GM13976 (cell line): Measurements from ENCODE around the gene SDHAF2.

Experiments used
- DNase-seq: peaks from one replicate; pipeline ENCODE4 v3.0.0; 2012; ENCODE audit warnings: low spot score
- in situ Hi-C: fragments of 300-500 bp; cut with MboI; formaldehyde crosslinking; loops from one replicate; pipeline ENCODE4 v1.12.0; 2022; ENCODE audit warnings: low sequenced_read_pairs, mixed read lengths, inconsistent platforms; ENCODE audit not compliant: unreplicated experiment
- TF ChIP-seq, protein P1 (sequence below): IDR thresholded peaks from 2 replicates; pipeline ENCODE4 v1.5.1; 2012; ENCODE audit warnings: borderline replicate concordance, mild to moderate bottlenecking; ENCODE audit not compliant: insufficient read depth; ENCODE audit errors: extremely low read depth, missing control alignments, control extremely low read depth

Gene SDHAF2

GRCh38 chr11:61472868-61473267 is 42.9 kb downstream of the SDHAF2 start:
- TF ChIP-seq, protein P1, sequence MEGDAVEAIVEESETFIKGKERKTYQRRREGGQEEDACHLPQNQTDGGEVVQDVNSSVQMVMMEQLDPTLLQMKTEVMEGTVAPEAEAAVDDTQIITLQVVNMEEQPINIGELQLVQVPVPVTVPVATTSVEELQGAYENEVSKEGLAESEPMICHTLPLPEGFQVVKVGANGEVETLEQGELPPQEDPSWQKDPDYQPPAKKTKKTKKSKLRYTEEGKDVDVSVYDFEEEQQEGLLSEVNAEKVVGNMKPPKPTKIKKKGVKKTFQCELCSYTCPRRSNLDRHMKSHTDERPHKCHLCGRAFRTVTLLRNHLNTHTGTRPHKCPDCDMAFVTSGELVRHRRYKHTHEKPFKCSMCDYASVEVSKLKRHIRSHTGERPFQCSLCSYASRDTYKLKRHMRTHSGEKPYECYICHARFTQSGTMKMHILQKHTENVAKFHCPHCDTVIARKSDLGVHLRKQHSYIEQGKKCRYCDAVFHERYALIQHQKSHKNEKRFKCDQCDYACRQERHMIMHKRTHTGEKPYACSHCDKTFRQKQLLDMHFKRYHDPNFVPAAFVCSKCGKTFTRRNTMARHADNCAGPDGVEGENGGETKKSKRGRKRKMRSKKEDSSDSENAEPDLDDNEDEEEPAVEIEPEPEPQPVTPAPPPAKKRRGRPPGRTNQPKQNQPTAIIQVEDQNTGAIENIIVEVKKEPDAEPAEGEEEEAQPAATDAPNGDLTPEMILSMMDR: no peak
- no peak for DNase-seq
- in situ Hi-C loops: no loop called here

DNA sequence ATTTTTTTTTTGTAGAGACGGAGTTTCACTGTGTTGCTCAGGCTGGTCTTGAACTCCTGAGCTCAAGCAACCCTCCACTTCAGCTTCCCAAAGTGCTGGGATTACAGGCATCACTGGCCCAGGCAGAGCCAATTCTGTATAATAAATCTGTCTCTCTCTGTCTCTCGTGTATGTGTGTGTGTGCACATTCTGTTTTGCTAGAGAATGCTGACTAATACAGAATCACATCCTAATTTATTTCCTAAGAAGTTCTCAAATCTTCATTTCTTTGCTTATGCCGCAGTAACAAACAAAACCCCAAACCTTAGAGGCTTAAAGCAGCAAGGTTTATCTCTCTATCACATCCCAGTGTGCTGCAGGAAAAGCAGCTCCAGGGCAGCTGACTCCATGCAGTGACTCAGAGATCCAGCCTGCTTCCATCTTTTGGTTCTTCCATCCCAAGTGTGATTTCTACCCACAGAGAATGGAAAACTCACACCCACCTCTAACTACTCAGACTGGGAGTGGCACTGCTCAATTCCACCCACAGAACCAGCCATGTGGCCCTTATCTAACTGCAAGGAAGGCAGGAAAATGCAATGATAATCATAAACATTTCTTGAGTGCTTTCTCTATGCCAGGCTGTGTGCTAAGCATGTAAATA is 43.6 kb downstream of the SDHAF2 start:
- no peak for DNase-seq
- TF ChIP-seq, protein P1: no peak
- in situ Hi-C loops: no loop called here

GRCh38 chr11:61474013-61474643 is 44.2 kb downstream of the SDHAF2 start:
- no peak for DNase-seq
- in situ Hi-C loops: no loop called here
- TF ChIP-seq, protein P1: no peak

DNA sequence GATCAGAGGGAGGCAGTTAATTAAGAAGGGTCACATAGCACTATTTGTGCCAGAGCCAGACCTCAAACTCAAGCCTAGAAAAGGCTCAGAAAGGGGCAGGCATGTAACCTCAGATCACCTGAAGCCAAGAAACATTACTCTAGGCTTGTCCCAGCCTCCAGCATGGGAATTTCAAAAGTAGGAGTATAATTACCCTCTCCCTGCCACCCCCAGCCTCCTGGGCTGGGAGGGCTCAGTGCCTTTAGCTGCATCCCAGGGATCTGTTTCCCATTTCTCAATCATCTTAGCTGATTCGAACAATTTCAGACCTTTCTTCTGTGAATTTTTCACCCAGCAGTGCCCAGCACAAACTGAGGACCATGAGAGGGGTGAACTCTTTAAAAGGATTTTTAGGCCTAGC is 45.5 kb downstream of the SDHAF2 start:
- TF ChIP-seq, protein P1: no peak
- in situ Hi-C loops: no loop called here
- no peak for DNase-seq

DNA sequence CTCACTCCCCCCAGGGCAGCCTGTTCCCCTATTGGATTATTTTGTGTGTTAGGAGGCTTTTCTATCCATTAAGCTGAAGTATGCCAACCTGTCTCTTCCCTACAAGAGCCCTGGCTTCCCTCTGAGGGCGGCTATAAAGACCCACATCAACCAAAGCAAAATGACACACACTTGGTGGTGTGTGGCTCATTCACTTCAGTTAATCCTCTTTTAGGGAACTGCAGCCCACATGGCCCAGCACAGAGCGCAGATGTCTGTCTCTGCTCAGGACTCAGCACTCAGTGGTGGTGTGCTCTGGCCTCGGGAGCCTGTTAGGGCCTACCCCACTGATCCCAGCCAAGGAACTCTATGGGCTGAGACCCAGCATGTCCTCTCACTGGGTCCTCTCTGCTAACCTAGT is 46.4 kb downstream of the SDHAF2 start:
- DNase-seq: no peak
- in situ Hi-C loops: no loop called here
- TF ChIP-seq, protein P1: no peak

DNA sequence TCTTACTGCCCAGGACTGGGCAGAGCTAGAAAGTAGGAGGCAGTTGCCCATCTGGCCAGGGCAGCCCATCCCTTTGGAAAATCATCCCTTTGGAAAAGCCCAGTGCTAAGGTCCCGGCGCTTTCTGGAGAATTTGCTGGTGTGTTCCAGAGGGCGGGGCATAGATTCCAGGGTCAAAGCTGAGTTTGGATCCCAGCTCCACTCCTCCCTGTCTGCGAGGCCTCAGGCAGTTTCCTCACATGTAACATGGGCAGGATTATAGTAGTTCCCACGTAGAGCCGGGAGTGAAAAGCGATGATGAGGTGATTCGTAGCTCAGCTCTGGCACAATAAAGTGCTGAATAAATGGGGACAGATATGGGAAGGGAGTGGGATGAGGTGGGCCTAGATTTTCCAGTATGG is 47.2 kb downstream of the SDHAF2 start:
- no peak for DNase-seq
- TF ChIP-seq, protein P1: no peak
- in situ Hi-C loops: no loop called here
